GM12875 (cell line): ENCODE data around the gene MLLT10.

Source experiments
- H3K4me3 ChIP-seq: one replicate; pipeline ENCODE4 v1.5.1; 2011; ENCODE audit warnings: low read depth, low read length, control low read depth
- CTCF ChIP-seq: IDR thresholded peaks from 2 replicates; pipeline ENCODE4 v1.5.1; 2011; ENCODE audit warnings: low read depth, mild to moderate bottlenecking, control low read depth, inconsistent platforms, low read length, moderate library complexity, borderline replicate concordance; ENCODE audit not compliant: insufficient read depth

MLLT10 gene

GRCh38 chr10:21681156-21681555 lies 147.1 kb downstream of the MLLT10 start:
- no peak overlapping the region for H3K4me3 ChIP-seq
- no peak for TF ChIP-seq CTCF

- no peak for TF ChIP-seq CTCF
- H3K4me3 ChIP-seq = no peak overlapping the region
These were observed 153.4 kb downstream of the MLLT10 start for GRCh38 chr10:21687266-21688008.

GRCh38 chr10:21688009-21688332 lies 153.9 kb downstream of the MLLT10 start:
- no peak overlapping the region for H3K4me3 ChIP-seq
- no peak for TF ChIP-seq CTCF

GRCh38 chr10:21688870-21689269 lies 154.8 kb downstream of the MLLT10 start:
- no peak overlapping the region for H3K4me3 ChIP-seq
- no peak for TF ChIP-seq CTCF

- H3K4me3 ChIP-seq = no peak overlapping the region
These were observed 155.8 kb downstream of the MLLT10 start for GRCh38 chr10:21689881-21690280.

GRCh38 chr10:21692916-21693315 lies 158.9 kb downstream of the MLLT10 start:
- H3K4me3 ChIP-seq = no peak overlapping the region
- no peak for TF ChIP-seq CTCF

More at GRCh38 chr10:21689881-21690280, 155.8 kb downstream of the MLLT10 start:
- TF ChIP-seq CTCF = no peak

- no peak overlapping the region for H3K4me3 ChIP-seq
- TF ChIP-seq CTCF = no peak
These were observed 159.4 kb downstream of the MLLT10 start for GRCh38 chr10:21693418-21693817.
